Stimulated activated CD8-positive, alpha-beta memory T cell treated with anti-CD3 and anti-CD28 coated beads, Interleukin-2, amount 100 ng/mL, for 48 hours (primary cell): Measurements from ENCODE around the gene BLCAP.
"Not testable (repeated sequence)": the region's sequence is repeated elsewhere in the genome, so short reads cannot be mapped to it uniquely, and the experiment has no call there.

ENCODE experiments used
- DNase-seq, 2 donors: peaks; one replicate each; pipeline ENCODE4 v3.0.0-alpha.2; 2020; ENCODE audit warnings: low read depth in 2 of 2

Gene BLCAP

DNA sequence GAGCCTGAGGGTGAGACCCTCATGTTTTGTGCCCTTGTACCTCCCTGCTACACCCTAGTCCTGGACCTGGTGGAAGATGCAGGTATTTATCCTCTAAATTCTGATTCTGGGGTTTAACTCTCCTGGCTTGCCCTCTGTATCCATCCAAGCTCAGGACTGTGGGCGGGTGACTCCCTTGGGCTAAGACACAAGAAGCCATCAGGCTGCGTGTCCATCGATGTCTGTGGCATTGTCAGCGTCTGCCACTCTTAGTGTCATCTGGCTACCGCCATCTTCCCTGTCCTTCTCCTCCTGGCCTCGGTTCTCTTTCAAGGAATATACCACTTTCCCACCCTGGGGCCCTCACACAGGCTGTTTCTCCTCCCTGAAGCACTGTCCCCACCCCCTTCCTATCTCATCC is 28.9 kb upstream of the BLCAP start:
- DNase-seq = no peak

DNA sequence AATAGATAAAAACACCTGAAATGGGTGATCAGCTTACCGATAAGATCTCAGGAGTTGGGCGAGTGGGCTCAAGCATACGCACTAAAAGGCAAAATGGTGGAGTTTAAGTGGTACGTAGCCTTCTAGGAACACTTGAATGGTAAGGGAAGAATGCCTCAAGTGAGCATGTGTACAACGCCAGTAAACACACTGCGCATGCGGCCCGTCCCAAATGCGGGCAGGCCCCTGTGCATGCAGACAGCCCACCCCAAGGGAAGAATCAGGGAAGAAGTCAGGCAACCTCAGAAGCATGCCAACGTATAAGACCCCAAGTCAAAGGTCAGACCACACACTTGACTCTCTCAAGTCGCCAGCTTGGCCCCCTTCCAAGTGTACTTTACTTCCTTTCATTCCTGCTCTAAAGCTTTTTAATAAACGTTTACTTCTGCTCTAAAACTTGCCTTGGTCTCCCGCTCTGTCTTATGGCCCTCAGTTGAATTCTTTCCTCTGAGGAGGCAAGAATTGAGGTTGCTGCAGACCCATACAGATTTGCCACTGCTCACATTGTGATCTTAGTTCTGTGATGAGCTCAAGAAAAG is 27.1 kb upstream of the BLCAP start:
- not testable (repeated sequence) for DNase-seq

- DNase-seq = no peak
Measured at GRCh38 chr20:37552415-37552814, 24.7 kb upstream of the BLCAP start.

DNA sequence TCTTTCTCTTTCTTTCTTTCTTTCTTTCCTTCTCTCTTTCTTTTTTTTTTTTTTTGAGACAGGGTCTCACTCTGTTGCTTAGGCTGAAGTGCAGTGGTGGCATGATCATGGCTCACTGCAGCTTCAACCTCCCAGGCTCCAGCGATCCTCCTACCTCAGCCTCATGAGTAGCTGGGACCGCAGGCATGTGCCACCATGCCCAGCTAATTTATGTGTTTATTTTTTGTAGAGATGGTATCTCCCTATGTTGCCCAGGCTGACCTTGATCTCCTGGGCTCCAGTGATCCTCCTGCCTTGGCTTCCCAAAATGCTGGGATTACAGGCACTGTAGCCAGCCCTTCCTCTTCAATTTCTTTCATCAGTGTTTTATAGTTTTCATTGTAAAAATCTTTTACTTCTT is 24.0 kb upstream of the BLCAP start:
- not testable (repeated sequence) for DNase-seq

- DNase-seq = not testable (repeated sequence)
Measured at GRCh38 chr20:37550101-37550920, 22.6 kb upstream of the BLCAP start.

DNA sequence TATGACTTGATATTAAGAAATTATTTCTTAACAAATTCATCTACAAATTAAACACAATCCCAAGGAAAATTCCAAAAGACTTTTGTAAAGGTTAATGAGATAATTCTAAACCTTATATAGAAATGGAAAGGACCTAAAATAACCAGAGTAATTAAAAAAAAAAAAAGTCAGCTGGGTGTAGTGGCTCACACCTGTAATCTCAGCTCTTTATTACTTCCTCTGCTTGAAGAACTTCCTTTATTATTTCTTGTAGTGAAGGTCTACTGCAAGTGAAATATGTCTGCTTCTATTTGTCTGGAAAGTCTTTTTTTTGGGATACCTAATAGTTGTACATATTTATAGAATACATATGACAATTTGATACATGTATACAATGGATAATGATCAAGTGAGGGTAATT is 20.2 kb upstream of the BLCAP start:
- no peak for DNase-seq

DNA sequence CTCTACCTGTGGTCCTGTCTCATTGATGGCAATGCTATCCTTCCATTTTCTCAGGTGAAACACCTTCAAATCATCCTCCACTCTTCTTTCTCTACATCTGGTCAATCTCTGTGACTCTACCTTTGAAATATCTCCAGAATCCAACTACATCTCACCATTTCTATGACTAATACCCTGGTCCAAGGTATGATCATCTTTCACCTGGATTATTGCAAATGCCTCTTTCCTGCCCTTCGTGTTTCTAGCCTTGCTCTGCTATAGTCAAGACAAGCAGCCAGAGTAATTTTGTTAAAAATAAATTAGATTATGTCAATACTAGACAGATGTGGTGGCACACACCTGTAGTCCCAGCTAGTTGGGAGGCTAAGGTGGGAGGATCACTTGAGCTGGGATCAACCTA is 17.8 kb upstream of the BLCAP start:
- DNase-seq = no peak

DNA sequence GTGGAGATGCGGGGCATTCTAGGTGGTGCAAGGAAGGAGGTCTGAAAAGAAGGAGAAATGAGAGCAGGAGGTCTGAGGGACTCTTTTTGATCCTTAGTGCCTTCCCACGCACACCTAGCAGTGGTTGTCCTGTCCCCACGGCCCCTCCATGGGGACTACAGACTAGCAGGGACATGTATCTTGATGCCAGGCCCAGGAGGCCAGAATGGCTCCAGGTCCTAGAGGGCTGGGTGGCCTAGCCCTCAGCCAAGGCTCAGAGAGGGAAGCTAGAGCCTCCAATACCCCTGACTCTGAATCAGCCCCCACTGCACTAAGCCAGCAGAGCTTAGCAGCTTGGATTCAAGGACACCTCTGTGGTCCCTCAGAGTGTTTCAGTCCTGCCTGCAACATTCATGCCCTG is 16.7 kb upstream of the BLCAP start:
- no peak for DNase-seq

- DNase-seq = no peak
Measured at GRCh38 chr20:37543828-37544227, 16.2 kb upstream of the BLCAP start.

GRCh38 chr20:37542281-37542680 is 14.6 kb upstream of the BLCAP start:
- no peak for DNase-seq

DNA sequence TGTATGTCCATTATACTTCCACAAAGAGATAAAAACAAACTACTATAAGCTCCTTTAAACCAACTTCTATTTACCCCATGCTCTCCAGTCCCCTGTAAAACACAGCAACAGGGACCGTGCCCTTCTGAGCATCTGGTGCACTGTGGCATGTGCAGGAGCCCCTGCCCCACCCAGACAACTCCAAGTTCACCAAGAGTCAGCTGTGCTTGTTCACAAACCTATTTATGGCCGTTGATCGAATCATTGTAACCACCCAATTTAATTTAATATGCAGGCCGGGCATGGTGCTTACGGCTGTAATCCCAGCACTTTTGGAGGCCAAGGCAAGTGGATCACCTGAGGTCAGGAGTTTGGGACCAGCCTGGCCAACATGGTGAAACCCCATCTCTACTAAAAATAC is 13.7 kb upstream of the BLCAP start:
- no peak for DNase-seq

DNA sequence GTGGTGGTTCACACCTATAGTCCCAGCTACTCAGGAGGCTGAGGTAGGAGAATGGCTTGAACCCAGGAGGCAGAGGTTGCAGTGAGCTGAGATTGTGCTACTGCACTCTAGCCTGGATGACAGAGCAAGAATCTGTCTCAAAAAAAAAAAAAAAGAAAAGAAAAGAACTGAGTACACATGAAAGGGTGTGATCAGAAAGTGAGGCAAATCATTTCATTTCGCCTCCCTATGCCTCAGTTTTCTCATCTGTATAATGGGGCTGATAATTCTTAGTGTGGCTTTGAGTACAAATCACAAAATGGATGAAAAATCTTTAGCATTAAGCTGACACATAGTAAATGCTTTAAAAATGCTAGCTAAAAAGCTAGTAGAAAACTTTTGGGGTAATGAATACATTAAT is 13.2 kb upstream of the BLCAP start:
- DNase-seq = not testable (repeated sequence)

DNA sequence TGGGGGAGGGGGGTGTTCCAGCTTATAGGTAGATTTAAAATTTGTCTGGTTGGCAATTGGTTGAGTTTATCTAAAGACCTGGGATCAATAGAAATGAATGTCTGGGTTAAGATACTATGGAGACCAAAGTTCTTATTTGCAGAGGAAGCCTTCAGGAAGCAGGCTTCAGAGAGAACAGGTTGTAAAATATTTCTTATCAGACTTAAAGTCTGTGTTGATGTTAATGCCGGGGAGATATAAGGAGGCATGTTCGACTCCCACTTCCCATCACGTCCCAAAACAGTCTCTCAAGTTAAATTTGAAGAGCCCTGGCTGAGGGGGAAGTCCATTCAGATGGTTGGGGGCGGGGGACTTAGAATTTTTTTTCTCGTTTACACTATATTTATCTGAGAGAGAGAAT is 12.3 kb upstream of the BLCAP start:
- DNase-seq = no peak

DNA sequence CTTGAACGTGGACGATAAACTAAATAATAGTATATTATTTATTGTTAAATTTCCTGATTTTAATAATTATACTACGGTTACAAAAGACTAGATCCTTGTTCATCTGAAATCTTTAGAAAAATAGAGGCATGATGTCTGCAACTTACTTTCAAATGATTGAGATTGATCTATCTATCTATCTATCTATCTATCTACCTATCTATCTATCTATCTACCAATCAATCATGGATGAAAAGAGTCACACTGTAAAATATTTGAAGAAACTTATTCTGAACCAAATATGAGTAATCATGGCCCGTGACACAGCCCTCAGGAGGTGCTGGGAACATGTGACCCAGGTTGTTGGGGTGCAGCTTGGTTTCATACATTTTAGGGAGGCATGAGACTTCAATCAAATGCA is 11.7 kb upstream of the BLCAP start:
- no peak for DNase-seq

- DNase-seq = no peak
Measured at GRCh38 chr20:37538003-37538402, 10.3 kb upstream of the BLCAP start.

- no peak for DNase-seq
Measured at GRCh38 chr20:37537505-37537904, 9.8 kb upstream of the BLCAP start.

DNA sequence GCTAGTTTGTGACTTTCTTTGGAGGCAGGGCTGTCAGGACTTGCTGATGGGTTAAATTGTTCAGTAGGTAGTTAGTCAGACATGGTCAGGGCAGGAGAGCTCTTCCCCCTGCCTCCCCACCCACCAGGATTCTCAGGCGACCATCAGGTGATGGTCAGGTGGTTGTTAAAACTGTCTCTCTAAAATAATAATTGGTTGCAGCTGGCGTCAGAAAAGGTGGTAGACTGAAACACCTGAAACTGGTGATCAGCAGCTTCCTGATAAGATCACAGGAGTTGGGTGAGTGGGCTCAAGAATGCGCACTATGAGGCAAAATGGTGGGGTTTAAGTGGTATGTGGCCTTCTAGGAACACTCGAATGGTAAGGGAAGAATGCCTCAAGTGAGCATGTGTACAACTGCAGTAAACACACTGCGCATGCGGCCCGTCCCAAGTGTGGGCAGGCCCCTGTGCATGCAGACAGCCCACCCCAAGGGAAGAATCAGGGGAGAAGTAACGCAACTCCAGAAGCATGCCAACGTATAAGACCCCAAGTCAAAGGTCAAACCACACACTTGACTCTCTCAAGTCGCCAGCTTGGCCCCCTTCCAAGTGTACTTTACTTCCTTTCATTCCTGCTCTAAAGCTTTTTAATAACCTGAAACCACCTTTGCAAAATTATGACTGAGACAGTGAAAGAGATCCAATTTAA is 7.9 kb upstream of the BLCAP start:
- DNase-seq = no peak

GRCh38 chr20:37534401-37535157 is 6.9 kb upstream of the BLCAP start:
- DNase-seq = no peak

- no peak for DNase-seq
Measured at GRCh38 chr20:37533154-37533715, 5.6 kb upstream of the BLCAP start.

DNA sequence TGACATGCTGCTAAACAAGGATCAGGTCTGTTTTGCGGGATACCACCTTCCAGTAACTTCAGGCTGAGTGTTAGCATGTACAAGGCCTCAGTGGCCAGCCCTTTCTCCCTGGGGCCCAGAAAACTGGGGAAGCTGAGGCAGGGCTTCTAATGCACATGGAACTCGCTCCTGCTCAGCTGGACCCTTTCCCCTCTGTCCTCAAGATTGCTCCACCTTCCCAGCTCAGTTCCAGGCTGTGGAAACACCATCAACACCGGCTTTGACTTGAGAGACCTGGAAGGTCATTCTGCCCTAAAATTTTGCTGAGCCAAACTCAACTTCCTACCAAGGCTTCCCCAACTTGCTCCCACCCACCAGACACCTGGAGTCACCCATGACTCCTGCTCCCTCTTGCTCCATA is 4.2 kb upstream of the BLCAP start:
- DNase-seq = no peak

DNA sequence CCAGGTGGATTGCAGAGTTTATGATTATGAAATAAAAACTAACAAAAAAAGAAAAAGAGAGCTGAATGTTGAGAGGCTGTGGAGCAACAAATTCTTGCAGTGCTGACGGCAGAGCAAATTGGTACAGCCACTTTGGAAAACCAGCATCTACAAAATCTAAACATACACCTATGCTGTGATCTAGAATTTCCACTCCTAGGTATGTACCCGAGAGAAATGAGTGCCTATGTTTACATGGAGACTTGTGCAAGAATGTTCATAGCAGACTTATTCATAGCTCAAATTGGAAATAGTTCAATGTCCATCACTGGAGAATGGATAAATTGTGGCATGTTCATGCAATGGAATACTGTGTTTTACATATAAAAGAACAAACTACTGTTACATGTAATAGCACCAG is 3.0 kb upstream of the BLCAP start:
- DNase-seq = no peak
